Amniotic epithelial cell (primary cell): Measurements from ENCODE around the gene CAMSAP1.

Experiments
- DNase-seq: peaks from one replicate; pipeline ENCODE4 v3.0.0-alpha.2; 2010; ENCODE audit warnings: low read depth

The CAMSAP1 gene

GRCh38 chr9:135815413-135815812 is 91.9 kb downstream of the CAMSAP1 start:
- no peak for DNase-seq

GRCh38 chr9:135814421-135815095 is 92.8 kb downstream of the CAMSAP1 start:
- no peak for DNase-seq

- no peak for DNase-seq
These were observed 93.6 kb downstream of the CAMSAP1 start for GRCh38 chr9:135813671-135814290.

GRCh38 chr9:135812961-135813360 is 94.4 kb downstream of the CAMSAP1 start:
- no peak for DNase-seq

GRCh38 chr9:135811801-135812200 is 95.5 kb downstream of the CAMSAP1 start:
- no peak for DNase-seq

- no peak for DNase-seq
These were observed 96.4 kb downstream of the CAMSAP1 start for GRCh38 chr9:135810806-135811575.

GRCh38 chr9:135809166-135809565 is 98.2 kb downstream of the CAMSAP1 start:
- DNase-seq: no peak

GRCh38 chr9:135805422-135806022 is 101.8 kb downstream of the CAMSAP1 start:
- no peak for DNase-seq

GRCh38 chr9:135804581-135805421 is 102.5 kb downstream of the CAMSAP1 start:
- DNase-seq: no peak

GRCh38 chr9:135803441-135803840 is 103.9 kb downstream of the CAMSAP1 start:
- DNase-seq: no peak

- no peak for DNase-seq
These were observed 104.4 kb downstream of the CAMSAP1 start for GRCh38 chr9:135802876-135803419.

GRCh38 chr9:135801070-135801469 is 106.3 kb downstream of the CAMSAP1 start:
- no peak for DNase-seq

GRCh38 chr9:135799261-135799660 is 108.1 kb downstream of the CAMSAP1 start:
- DNase-seq: no peak

- no peak for DNase-seq
These were observed 109.1 kb downstream of the CAMSAP1 start for GRCh38 chr9:135798263-135798585.

GRCh38 chr9:135797507-135798262 is 109.7 kb downstream of the CAMSAP1 start:
- peak; percentile 17 for DNase-seq

- DNase-seq: no peak
These were observed 110.4 kb downstream of the CAMSAP1 start for GRCh38 chr9:135796784-135797485.

GRCh38 chr9:135795391-135795790 is 112.0 kb downstream of the CAMSAP1 start:
- DNase-seq: no peak

- DNase-seq: no peak
These were observed 112.9 kb downstream of the CAMSAP1 start for GRCh38 chr9:135794361-135794885.

- no peak for DNase-seq
These were observed 113.3 kb downstream of the CAMSAP1 start for GRCh38 chr9:135794057-135794335.
